Liver (tissue), 9 donors: ENCODE results near the gene CASZ1. TPM values are rescaled to one million over a fixed set of nuclear protein-coding genes. Genes with fewer than 3 reads are reported as not detected.

Experiments used
- DNase-seq: peaks from one replicate; pipeline ENCODE4 v3.0.0-alpha.2; 2017; ENCODE audit warnings: low spot score
- H3K27ac ChIP-seq, 2 donors: one replicate each; pipeline ENCODE4 v1.7.0; 2013; ENCODE audit warnings: inconsistent platforms in 2 of 2, low read length in 2 of 2, control low read depth in 1 of 2, low read depth in 1 of 2, mild to moderate bottlenecking in 1 of 2
- H3K27me3 ChIP-seq, 4 donors: one replicate each; pipeline versions ENCODE4 v1.6.1 to v1.7.0; 2013; ENCODE audit warnings: low read length in 3 of 4, inconsistent platforms in 1 of 4, mild to moderate bottlenecking in 1 of 4, moderate library complexity in 1 of 4; ENCODE audit not compliant: control insufficient read depth in 4 of 4, insufficient read depth in 4 of 4
- H3K36me3 ChIP-seq, 4 donors: one replicate each; pipeline versions ENCODE4 v1.6.1 to v1.7.0; 2013; ENCODE audit warnings: low read length in 3 of 4, mild to moderate bottlenecking in 3 of 4, low read depth in 1 of 4, moderate library complexity in 1 of 4; ENCODE audit not compliant: control insufficient read depth in 4 of 4, insufficient read depth in 3 of 4
- H3K4me1 ChIP-seq, 4 donors: one replicate each; pipeline versions ENCODE4 v1.6.1 to v1.7.0; 2013; ENCODE audit warnings: low read length in 3 of 4, mild to moderate bottlenecking in 3 of 4, moderate library complexity in 1 of 4; ENCODE audit not compliant: control insufficient read depth in 4 of 4, insufficient read depth in 4 of 4
- H3K4me3 ChIP-seq, 3 donors: one replicate each; pipeline versions ENCODE4 v1.6.1 to v1.7.0; 2013; ENCODE audit warnings: low read length in 3 of 3, control low read depth in 1 of 3, low read depth in 1 of 3, mild to moderate bottlenecking in 1 of 3
- H3K9ac ChIP-seq, 2 donors: one replicate each; pipeline ENCODE4 v1.7.0; 2013; ENCODE audit warnings: low read length in 2 of 2, mild to moderate bottlenecking in 2 of 2, moderate library complexity in 2 of 2, control low read depth in 1 of 2, low read depth in 1 of 2
- H3K9me3 ChIP-seq, 4 donors: one replicate each; pipeline versions ENCODE4 v1.6.1 to v1.7.0; 2013; ENCODE audit warnings: low read length in 3 of 4; ENCODE audit not compliant: control insufficient read depth in 4 of 4
- CTCF ChIP-seq: fragments of 150-350 bp; IDR thresholded peaks from 2 replicates; pipeline ENCODE4 v1.5.1; 2017; ENCODE audit warnings: improper control_type of control experiment, low read depth, low read length; ENCODE audit not compliant: missing input control
- EGR1 ChIP-seq, 2 donors: IDR thresholded peaks; 2 replicates each; pipeline ENCODE4 v1.6.1; 2016 to 2018; ENCODE audit warnings: antibody characterized with exemption in 2 of 2, low read depth in 2 of 2
- FOXA1 ChIP-seq: IDR thresholded peaks from 2 replicates; pipeline ENCODE4 v1.6.1; 2016; ENCODE audit warnings: antibody characterized with exemption
- FOXA2 ChIP-seq: IDR thresholded peaks from 2 replicates; pipeline ENCODE4 v1.6.1; 2016; ENCODE audit warnings: antibody characterized with exemption
- GABPA ChIP-seq, 2 donors: IDR thresholded peaks in 1 of 2; conservative IDR thresholded peaks in 1 of 2; 2 replicates each; pipeline ENCODE4 v1.6.1; 2016; ENCODE audit warnings: antibody characterized with exemption in 2 of 2, mild to moderate bottlenecking in 1 of 2, moderate library complexity in 1 of 2
- HNF4A ChIP-seq, 2 donors: conservative IDR thresholded peaks; 2 replicates each; pipeline ENCODE4 v1.6.1; 2016; ENCODE audit warnings: antibody characterized with exemption in 2 of 2, mild to moderate bottlenecking in 2 of 2
- HNF4G ChIP-seq: IDR thresholded peaks from 2 replicates; pipeline ENCODE4 v1.6.1; 2016; ENCODE audit warnings: antibody characterized with exemption
- JUND ChIP-seq, 2 donors: IDR thresholded peaks; 2 replicates each; pipeline ENCODE4 v1.6.1; 2016; ENCODE audit warnings: antibody characterized with exemption in 2 of 2
- MAX ChIP-seq: IDR thresholded peaks from 2 replicates; pipeline ENCODE4 v1.6.1; 2016; ENCODE audit warnings: antibody characterized with exemption
- NR2F2 ChIP-seq: IDR thresholded peaks from 2 replicates; pipeline ENCODE4 v1.6.1; 2016; ENCODE audit warnings: antibody characterized with exemption
- RAD21 ChIP-seq, 2 donors: IDR thresholded peaks; 2 replicates each; pipeline ENCODE4 v1.6.1; 2016; ENCODE audit warnings: antibody characterized with exemption in 2 of 2, mild to moderate bottlenecking in 2 of 2
- REST ChIP-seq: IDR thresholded peaks from 2 replicates; pipeline ENCODE4 v1.6.1; 2016; ENCODE audit warnings: antibody characterized with exemption, mild to moderate bottlenecking
- RXRA ChIP-seq, 2 donors: IDR thresholded peaks; 2 replicates each; pipeline ENCODE4 v1.6.1; 2017 to 2018; ENCODE audit warnings: antibody characterized with exemption in 2 of 2, mild to moderate bottlenecking in 1 of 2
- SP1 ChIP-seq: IDR thresholded peaks from 2 replicates; pipeline ENCODE4 v1.6.1; 2018; ENCODE audit warnings: antibody characterized with exemption, mild to moderate bottlenecking
- TAF1 ChIP-seq: conservative IDR thresholded peaks from 2 replicates; pipeline ENCODE4 v1.6.1; 2016; ENCODE audit warnings: antibody characterized with exemption, mild to moderate bottlenecking
- YY1 ChIP-seq: IDR thresholded peaks from 2 replicates; pipeline ENCODE4 v1.6.1; 2016; ENCODE audit warnings: antibody characterized with exemption, mild to moderate bottlenecking
- WGBS: extraction: QIAGEN DNeasy Blood & Tissue Kit; methylation state at CpG from one replicate; pipeline ENCODE4 v1.1.7; 2013; 5-methylcytosine and 5-hydroxymethylcytosine counted together
- polyA plus RNA-seq, 2 donors: library from polyadenylated mRNA; stranded (reverse) in 1 of 2; unstranded in 1 of 2; fragments of 200-250 nt in 1 of 2; fragments of >200 nt in 1 of 2; fragmentation: Nextera tagmentation in 1 of 2; extraction: Ambion mirVana in 1 of 2; gene quantifications; one replicate each; pipeline versions ENCODE4 v1.2.1 to v1.2.3, GENCODE V29; 2013 to 2015
- total RNA-seq, 2 donors: library from RNA; depleted of rRNA; stranded (reverse); fragments of >200 nt; gene quantifications; one replicate each; pipeline ENCODE4 v1.2.3, GENCODE V29; 2014
- TF ChIP-seq, protein P1 (sequence below): IDR thresholded peaks from 2 replicates; pipeline ENCODE4 v1.6.1; 2016; ENCODE audit warnings: antibody characterized with exemption
- TF ChIP-seq, protein P2 (sequence below): IDR thresholded peaks from 2 replicates; pipeline ENCODE4 v1.6.1; 2016; ENCODE audit warnings: antibody characterized with exemption
- donor health status: healthy.
- donor health status: healthy.
- donor health status: healthy.
- donor health status: healthy.
- donor health status: healthy.

Gene CASZ1
- total and polyA plus RNA-seq, 4 donors = 1.0 to 3.5 (median 1.9) TPM

DNA sequence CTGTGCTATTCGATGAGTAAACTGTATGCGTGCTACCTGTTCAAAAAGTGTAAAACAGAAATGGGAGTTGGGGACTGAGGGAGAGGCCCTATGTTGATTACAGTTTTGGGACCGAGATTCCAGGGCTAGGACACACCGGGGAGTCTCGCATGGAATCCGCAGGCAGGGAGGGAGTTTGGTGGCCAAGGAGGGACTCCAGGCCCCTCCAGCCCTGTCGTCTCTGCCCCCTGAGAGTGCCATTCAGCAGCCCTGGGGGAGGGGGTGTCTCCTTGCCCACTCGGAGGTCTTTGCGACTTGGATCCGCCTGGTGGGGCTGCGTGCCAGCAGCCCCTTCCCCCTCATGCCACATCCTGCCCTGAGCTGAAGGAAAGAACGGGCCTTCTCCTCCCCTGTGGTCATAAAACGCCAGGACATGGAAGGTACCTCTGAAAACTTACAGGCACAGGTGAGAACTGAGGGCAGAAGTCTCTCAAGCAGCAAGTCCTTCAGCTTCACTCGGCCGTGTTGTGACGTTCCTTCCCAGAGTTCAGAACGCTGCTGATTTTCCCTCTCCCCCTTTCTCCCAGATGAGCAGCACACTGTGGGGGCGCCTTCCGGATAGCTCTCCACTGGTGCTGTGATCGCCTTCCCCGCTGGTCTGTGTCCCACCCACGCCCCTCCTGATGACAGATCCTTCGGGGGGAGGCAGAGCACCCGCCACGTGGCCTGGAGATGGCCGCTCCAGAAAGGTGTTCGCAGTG lies 180.3 kb downstream of the CASZ1 start:
- H3K27ac ChIP-seq = no peak overlapping the region
- 95% methylated on average over 27 of the region's 27 CpGs for WGBS
- no peaks in the 10 kb centered on the region for H3K4me1 ChIP-seq
- no peaks in the 10 kb centered on the region for H3K9me3 ChIP-seq
- TF ChIP-seq MAX = no peak
- TF ChIP-seq FOXA2 = no peak
- no peak for TF ChIP-seq REST
- no peak for TF ChIP-seq YY1
- no peak for TF ChIP-seq EGR1 (IDR thresholded peaks at IDR 0.05; ENCODE audit: low read depth in 2 of 2)
- TF ChIP-seq GABPA (IDR thresholded peaks at IDR 0.05 in 1 of 2, conservative IDR thresholded peaks at IDR 0.05 in 1 of 2) = no peak
- TF ChIP-seq TAF1 = no peak
- no peak for TF ChIP-seq JUND (IDR thresholded peaks at IDR 0.05)
- TF ChIP-seq HNF4A (conservative IDR thresholded peaks at IDR 0.05) = no peak
- no peak for TF ChIP-seq RXRA (IDR thresholded peaks at IDR 0.05)
- TF ChIP-seq HNF4G = no peak
- TF ChIP-seq FOXA1 = no peak
- TF ChIP-seq, protein P1, sequence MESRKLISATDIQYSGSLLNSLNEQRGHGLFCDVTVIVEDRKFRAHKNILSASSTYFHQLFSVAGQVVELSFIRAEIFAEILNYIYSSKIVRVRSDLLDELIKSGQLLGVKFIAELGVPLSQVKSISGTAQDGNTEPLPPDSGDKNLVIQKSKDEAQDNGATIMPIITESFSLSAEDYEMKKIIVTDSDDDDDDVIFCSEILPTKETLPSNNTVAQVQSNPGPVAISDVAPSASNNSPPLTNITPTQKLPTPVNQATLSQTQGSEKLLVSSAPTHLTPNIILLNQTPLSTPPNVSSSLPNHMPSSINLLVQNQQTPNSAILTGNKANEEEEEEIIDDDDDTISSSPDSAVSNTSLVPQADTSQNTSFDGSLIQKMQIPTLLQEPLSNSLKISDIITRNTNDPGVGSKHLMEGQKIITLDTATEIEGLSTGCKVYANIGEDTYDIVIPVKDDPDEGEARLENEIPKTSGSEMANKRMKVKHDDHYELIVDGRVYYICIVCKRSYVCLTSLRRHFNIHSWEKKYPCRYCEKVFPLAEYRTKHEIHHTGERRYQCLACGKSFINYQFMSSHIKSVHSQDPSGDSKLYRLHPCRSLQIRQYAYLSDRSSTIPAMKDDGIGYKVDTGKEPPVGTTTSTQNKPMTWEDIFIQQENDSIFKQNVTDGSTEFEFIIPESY = no peak
- no peak for TF ChIP-seq CTCF
- TF ChIP-seq RAD21 (IDR thresholded peaks at IDR 0.05) = no peak
- TF ChIP-seq, protein P2, sequence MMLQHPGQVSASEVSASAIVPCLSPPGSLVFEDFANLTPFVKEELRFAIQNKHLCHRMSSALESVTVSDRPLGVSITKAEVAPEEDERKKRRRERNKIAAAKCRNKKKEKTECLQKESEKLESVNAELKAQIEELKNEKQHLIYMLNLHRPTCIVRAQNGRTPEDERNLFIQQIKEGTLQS = no peak
- TF ChIP-seq NR2F2 = no peak
- no peak for TF ChIP-seq SP1
- DNase-seq = no peak
- H3K9ac ChIP-seq = no peak overlapping the region
- H3K4me3 ChIP-seq = no peak overlapping the region
- H3K36me3 ChIP-seq = peaks cover 1 to 5% (median 3%) of the 10 kb centered on the region in 4 donors
- H3K27me3 ChIP-seq = no peaks in the 10 kb centered on the region
